ENCODE measurements around the gene OGFOD3. TPM values are rescaled to one million over a fixed set of nuclear protein-coding genes. Genes with fewer than 3 reads are reported as not detected.

OGFOD3 gene
- total and polyA plus RNA-seq, 9 of the 15 experiments (the other 6 are each of a cell fraction or from before 2014, with no cell fraction given), result 0.69 to 44.7 (median 18.9) TPM

DNA sequence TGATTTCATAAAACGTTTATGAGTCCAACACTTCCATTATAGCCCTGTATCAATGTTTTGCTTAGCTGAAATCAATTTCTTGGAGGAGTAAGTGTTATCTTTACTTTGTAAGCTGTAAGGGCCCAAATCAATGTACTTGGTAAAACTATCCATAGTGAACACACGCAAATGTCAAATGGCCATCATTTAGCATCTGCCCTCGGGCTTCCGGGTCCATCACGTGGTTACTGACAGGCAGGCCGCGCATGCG, 39.5 kb upstream of the OGFOD3 start (continued):
- TF ChIP-seq, protein P1, sequence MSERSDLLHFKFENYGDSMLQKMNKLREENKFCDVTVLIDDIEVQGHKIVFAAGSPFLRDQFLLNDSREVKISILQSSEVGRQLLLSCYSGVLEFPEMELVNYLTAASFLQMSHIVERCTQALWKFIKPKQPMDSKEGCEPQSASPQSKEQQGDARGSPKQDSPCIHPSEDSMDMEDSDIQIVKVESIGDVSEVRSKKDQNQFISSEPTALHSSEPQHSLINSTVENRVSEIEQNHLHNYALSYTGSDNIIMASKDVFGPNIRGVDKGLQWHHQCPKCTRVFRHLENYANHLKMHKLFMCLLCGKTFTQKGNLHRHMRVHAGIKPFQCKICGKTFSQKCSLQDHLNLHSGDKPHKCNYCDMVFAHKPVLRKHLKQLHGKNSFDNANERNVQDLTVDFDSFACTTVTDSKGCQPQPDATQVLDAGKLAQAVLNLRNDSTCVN (CRISPR knock-in tag; IDR thresholded peaks at IDR 0.05), result no peak
- TF ChIP-seq ZNF589 (CRISPR knock-in tag; IDR thresholded peaks at IDR 0.05; ENCODE audit: low read depth), result peak; percentile 91; the same call in 1 of the 2 replicates
- TF ChIP-seq E2F8 (IDR thresholded peaks at IDR 0.05; ENCODE audit: low read depth, partially characterized antibody), result peak; percentile 32
- no peak for TF ChIP-seq CEBPG (CRISPR knock-in tag; IDR thresholded peaks at IDR 0.05)
- TF ChIP-seq CEBPG (tag; conservative IDR thresholded peaks at IDR 0.05 in 1 of 2, IDR thresholded peaks at IDR 0.05 in 1 of 2), result no peak
- no peak for TF ChIP-seq STAT5B (CRISPR knock-in tag; IDR thresholded peaks at IDR 0.05)
- TF ChIP-seq E2F6 (IDR thresholded peaks at IDR 0.05; ENCODE audit: borderline replicate concordance in 1 of 2, extremely low read depth in 1 of 2, insufficient read depth in 1 of 2, insufficient read length in 1 of 2, low read depth in 1 of 2, low read length in 1 of 2, poor library complexity in 1 of 2, severe bottlenecking in 1 of 2), result no peak
- TF ChIP-seq GTF2A2 (tag; IDR thresholded peaks at IDR 0.05), result no peak
- peak; percentile 95 for TF ChIP-seq TOE1 (IDR thresholded peaks at IDR 0.05; ENCODE audit: borderline replicate concordance)
- TF ChIP-seq TOE1 (CRISPR knock-in tag; IDR thresholded peaks at IDR 0.05; ENCODE audit: borderline replicate concordance, low read depth), result no peak
- TF ChIP-seq KLF10 (CRISPR knock-in tag; IDR thresholded peaks at IDR 0.05), result no peak
- peak in 1 of 2 experiments; percentile 51; a peak in 2 of 4 replicates for TF ChIP-seq TEAD1 (CRISPR knock-in tag; IDR thresholded peaks at IDR 0.05)
- no peak for TF ChIP-seq KHSRP (IDR thresholded peaks at IDR 0.05)
- TF ChIP-seq ZNF384 (IDR thresholded peaks at IDR 0.05; ENCODE audit: low read depth, low read length), result no peak
- TF ChIP-seq CTBP1 (IDR thresholded peaks at IDR 0.05; ENCODE audit: borderline replicate concordance), result no peak
- TF ChIP-seq ZNF586 (CRISPR knock-in tag; conservative IDR thresholded peaks at IDR 0.05), result no peak
- no peak for TF ChIP-seq KAT8 (IDR thresholded peaks at IDR 0.05; ENCODE audit: low read depth)
- TF ChIP-seq ESRRB (CRISPR knock-in tag; IDR thresholded peaks at IDR 0.05; ENCODE audit: borderline replicate concordance), result no peak
- no peak for TF ChIP-seq NR2C1 (IDR thresholded peaks at IDR 0.05)
- peak; percentile 41; the same call in 1 of the 2 replicates for TF ChIP-seq NR2C1 (tag; IDR thresholded peaks at IDR 0.05)
